Activated CD8-positive, alpha-beta memory T cell treated with anti-CD3 and anti-CD28 coated beads for 36 hours (primary cell): Measurements from ENCODE around the gene VAX1. TPM values are rescaled to one million over a fixed set of nuclear protein-coding genes. Genes with fewer than 3 reads are reported as not detected.

Experiments
- CTCF ChIA-PET: fragments of 350-600 bp; sonication (Branson Sonifier 250); formaldehyde crosslinking; loops from one replicate; lab custom pipeline; 2021; ENCODE audit warnings: antibody characterized with exemption; lab: Charles Lee
- POLR2A ChIA-PET: fragments of 350-600 bp; sonication (Branson Sonifier 250); formaldehyde crosslinking; loops from one replicate; lab custom pipeline; 2021; ENCODE audit warnings: antibody characterized with exemption; lab: Charles Lee
- total RNA-seq, 2 experiments: library from RNA; stranded (reverse); gene quantifications; one replicate each; pipeline ENCODE4 v1.2.3, GENCODE V29; 2021

Gene VAX1
- total RNA-seq, 2 experiments from 2014 or later: not detected

DNA sequence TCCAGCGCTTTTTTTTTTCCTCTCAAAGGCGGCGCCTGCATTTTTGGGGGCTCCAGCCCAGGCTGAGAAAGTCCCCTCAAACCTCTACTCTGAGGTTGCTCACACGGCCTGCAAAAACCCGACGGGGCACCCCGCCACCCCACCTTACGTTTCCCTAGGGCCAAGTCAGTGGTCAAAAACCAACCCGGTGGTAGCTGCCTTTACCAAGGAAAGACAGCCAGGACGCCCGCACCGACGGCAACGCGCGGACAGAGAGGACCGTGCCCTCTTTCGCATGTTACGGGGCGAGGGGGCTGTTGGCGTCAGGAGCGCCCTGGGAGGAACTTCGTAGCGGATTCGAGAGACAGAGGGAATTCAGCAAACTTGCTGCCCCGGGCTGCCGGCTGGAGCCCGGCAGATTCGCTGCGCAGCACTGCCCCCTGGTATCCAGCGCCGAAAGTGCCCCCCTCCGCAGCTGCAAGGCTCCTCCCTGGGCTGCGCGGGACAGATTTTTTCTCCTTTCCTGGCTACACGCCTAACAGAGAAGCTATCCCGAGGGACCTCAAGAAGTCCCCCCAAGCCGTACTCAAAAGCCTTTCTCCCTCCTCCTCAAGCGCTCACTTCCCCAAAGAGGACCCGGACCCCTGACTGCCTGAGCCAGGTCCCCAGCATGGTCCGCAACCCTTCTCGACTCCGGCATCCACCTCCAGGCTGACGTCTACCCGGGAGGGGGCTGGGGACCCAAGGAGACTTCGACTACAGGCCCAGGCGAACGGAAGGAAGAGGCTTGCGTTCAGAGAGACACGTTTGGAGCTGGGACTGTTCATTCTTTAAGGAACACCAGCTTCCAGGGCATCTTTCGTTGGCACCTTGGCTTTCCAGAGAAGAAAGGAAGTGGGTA lies 27.7 kb upstream of the VAX1 start:
- POLR2A ChIA-PET: no interaction called here
- CTCF ChIA-PET: interaction anchor here (1.5 to 2.0 kb wide), 2 partner anchors 10 to 30 kb away, joined by 7 to 10 read pairs; no protein-coding TSS in a partner anchor

DNA sequence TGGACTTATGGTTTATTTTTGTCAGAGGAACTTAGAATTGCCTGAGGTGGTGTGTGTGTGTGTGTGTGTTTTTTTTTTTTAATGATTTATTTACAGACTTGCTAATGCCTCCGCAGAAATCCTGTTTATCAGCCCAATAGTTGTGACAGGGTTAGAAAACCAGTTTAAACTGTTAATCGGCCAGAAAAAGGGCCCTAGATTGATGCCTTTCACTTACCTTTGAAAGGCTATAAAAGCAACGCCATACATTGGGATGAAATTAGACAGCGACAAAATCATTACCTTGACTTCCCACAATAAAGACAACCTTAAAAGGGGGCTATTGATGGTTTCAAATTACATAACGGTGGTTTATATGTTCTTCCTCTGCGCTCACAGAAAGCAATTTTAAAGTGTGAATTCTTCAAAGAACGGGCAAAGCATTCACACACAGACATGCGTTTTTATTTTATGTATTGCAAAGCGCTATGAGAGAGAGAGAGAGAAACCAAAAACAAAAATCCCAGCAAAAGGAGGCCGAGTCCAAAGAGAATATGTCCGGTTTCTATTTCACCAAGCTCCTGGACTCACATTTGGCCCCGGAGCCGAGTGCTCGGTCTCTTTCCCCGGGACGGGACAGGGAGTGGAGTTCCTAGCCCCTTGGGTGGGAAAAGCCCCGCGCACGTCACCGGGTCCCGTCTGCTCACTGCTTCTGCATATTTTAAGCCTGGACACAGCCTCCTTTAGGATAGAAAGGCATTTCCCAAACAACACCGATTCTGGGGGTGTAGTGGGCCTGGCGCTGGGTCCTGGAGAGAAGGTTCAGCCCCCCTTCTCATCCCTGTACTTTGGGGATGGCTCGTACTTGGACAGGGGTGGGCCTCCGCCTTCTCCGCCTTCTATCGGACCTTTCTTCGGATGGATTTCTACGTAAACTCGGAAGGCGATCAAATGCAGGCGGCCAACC lies 26.8 kb upstream of the VAX1 start:
- ChIA-PET POLR2A (no interaction called here), CTCF (no interaction called here)

DNA sequence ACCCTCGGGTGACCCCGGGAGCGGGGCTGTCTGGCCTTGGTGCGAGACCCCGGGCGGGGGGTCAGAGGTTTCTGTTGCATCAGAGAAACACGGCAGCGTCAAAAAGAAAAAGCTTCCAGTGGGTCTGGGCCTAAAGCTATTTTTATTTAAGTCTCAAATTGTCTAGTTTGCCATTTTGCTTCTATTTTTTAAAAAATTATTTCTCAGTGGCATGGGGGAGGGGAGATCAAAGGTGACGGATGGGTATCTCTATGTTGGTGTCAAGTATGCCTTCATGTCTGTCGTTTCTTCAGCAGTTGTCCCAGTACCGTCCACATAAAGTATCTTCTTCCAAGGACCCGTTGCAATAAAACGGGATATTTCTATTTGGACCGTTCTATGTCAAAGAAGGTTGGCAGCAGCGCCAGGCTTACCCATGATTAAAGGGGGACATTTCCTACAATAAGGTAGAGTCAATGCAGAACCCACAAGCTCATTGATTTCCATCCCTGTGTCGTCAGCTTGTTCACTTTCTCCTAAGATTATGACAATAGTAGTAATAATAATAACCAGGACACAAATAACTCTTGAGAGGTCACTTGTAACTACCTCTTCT lies 26.0 kb upstream of the VAX1 start:
- POLR2A ChIA-PET: interaction anchor here (0.5 kb wide), 1 partner anchor 62 kb away, joined by 5 read pairs; no protein-coding TSS in a partner anchor

DNA sequence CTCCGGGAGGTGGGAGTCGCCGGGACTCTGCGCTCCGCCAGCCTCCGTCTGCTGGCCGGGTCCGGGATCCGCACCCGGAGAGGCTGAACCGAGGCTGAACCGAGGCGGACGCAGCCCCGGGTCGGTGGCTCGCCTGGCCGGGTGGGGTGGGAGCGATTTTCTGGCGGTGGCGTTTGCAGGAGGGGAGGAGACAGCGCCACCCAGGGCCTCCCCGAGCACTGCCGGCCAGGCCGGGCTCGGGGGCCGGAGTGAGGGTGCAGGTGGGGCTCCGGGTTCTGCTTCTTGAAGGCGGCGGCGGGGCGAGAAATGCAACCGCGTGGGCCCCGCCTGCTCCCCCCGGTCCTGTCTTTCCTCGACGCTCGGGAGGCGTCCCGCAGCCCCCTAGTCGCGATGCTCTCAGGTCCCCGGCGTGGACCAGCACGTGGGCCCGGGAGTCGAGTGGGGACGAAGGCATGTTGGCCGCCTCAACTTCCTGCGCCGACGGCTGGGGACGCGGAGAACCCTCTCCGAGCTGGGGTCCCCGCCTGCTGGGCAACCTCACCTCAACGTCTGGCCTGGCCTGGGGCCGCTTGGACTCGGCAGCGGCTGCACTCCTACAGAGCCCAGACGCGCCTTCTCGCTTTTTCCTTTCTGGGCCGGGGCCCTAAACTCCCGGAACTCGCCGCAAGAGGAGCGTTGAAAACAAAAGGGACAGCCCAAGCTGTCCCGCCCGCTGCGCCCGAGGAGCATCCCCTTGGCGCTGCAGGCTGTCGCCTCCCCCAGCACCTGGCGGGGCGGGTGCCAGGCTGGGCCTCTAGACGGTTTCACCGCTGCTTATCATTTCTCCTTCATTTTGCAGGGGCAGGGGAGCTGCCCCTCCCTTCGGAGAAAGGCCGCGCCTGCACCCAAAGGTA lies 25.2 kb upstream of the VAX1 start:
- ChIA-PET POLR2A (no interaction called here), CTCF (interaction anchor here (1.0 to 1.3 kb wide), 3 partner anchors 9 to 22 kb away, joined by 3 to 4 read pairs (median 4); no protein-coding TSS in a partner anchor)

More for the DNA sequence above, 26.0 kb upstream of the VAX1 start:
- CTCF ChIA-PET: interaction anchor here (1.3 kb wide), 2 partner anchors 11 to 23 kb away, joined by 4 read pairs; no protein-coding TSS in a partner anchor

DNA sequence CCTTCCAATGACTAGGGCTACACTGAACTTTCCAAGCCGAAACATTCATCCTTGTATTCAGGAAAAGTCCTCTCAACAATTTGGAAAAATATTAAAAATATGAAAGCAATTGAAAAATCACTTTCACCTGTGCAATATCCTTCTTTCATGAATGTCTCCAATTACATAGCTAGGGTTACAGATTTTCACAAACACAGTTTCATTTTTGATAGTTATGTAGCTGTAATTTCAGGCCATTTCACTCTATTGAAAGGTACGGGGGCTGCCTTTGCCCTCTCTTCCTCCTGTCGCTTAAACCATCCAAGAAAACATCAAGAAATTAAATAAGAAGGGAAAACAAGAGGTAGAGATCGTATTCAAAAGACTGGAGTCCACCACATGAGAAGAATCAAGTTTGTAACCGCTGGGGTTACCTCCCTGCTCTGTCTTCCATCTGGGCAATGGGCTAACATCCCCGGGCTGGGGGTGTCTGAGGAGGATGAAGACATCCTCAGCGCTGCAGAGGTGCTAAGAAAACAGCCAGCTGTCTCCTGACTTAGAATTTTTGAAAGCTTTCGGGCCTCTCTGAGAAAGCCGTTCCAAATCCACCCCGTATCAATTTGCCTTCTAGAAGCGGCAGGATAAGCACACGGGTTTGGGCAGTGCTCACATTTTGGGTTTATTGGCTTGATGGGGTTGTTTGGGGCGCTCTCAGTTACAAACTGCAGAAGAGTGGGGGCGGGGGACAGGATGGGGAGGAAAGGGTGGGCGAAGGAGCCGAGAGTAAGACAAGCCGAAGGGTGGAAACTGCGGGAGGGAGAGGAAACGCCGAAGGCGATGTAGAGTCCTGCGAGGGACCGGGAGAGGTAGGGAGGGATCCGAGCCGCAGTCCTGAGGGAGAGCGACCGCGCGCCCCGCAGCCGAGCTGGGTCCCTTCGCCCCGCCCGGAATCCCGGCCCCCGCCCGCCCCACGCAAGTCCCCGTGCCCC lies 24.3 kb upstream of the VAX1 start:
- ChIA-PET CTCF (interaction anchor here (1.0 to 1.3 kb wide), 2 partner anchors 8 to 12 kb away, joined by 3 to 4 read pairs; no protein-coding TSS in a partner anchor), POLR2A (no interaction called here)

DNA sequence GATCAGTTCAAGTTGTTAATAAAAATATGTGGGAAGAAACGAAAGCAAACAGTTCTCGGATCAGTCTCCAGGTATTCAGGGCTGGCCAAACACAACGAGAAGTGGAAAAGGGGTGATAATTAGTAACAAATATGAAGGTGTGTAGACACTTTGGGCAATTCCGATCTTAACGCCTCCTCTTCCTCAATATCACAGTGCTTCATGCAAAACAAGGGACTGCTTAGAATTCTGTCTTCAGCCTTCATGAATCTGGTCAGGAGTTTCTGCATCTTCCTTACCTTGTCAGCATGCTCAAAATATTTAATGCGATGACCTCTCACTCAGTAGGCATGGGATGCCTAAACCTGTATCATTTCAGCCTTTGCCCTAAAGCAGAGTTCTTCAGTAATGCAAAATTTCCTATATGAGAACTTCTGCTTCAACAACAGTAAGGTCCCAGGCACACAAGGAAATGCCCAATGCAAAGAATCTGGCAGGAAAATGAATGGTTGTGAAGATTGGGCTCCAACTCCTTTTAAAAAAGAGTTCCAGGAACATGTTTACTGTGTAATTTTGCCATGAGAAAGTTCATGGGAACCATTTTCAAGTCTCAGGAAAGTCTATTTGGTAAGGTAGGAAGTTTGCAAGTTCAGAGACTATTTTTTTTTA lies 23.4 kb upstream of the VAX1 start:
- ChIA-PET CTCF (no interaction called here), POLR2A (no interaction called here)

DNA sequence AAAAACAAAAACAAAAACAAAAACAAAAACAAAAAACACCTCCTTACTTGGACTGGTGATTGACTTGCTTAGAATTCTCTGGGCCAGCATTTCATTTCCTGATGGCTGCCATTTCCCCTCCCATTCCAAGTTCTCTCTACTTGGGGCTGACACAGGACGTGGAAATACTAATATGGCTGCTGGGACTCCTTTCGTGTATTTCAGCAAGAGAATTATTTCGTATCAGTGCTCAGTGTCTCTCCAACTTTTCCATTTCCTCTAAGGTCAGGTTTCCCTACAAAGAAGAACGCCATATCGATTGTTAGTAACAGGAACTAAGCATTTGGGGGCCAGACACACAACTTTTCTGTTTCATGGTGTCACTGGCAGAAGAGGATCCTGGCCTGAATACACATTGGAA lies 22.5 kb upstream of the VAX1 start:
- ChIA-PET POLR2A (no interaction called here), CTCF (no interaction called here)

DNA sequence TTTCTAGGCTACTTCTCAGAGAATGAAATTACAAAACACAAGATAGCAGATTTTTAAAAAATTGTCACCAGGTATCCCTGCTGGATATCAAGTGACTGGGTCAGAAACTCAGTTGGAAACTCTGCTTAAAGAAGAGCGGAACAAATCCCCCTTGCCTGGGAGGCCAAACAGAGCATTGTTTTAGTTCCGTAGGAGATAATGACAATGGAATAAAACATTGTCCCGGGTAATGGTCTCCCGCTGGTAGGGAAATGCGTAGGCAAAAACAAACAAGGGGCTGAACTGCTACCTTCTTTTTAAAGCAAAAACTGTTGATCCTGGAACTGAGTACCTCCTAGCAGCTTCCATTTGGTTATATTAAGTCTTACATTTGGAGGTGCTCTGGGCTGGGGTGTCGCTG lies 21.3 kb upstream of the VAX1 start:
- CTCF ChIA-PET: interaction anchor here (3.4 kb wide), 1 partner anchor 8 kb away, joined by 11 read pairs; no protein-coding TSS in a partner anchor
- POLR2A ChIA-PET: no interaction called here

DNA sequence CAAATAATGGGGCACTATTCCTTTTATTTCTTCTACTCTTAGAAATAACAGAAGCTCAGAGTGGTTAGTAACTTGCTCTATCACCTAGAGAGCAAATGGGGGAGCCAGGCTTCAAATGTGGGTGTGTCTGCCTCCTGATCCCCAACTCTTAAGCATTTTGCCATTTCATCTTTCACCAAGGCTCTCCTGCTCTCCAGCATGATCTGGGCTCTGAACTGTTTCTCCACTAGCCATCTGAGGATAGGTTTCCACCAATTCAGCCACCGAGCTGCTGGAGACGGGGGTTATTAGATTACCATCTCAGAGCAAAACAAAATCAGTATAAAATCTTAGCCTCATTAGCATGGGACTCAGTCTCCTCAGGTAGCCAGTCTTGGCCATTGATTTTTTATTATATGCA lies 20.2 kb upstream of the VAX1 start:
- CTCF ChIA-PET: interaction anchor here (3.4 kb wide), 1 partner anchor 9 kb away, joined by 11 read pairs; no protein-coding TSS in a partner anchor
- POLR2A ChIA-PET: no interaction called here

DNA sequence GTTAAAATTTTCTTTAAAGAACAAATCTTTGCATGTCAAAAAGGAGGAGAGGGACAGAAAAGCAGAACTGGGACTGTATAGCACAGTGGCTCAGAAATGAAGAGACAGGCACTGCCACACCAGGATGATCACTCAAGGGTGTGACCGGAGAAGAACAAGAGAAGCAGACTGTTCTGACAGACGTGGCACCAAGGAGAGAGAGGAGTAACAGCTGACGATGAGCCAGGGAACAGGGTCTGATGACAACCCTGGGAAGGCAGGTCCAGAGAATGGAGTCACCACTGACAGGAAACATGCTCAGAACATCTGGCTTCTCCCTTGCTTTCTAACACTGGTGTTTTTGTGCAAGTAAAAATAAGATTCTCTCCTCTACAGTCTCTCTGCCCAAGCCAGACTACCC lies 14.6 kb upstream of the VAX1 start:
- POLR2A ChIA-PET: no interaction called here
- CTCF ChIA-PET: no interaction called here

DNA sequence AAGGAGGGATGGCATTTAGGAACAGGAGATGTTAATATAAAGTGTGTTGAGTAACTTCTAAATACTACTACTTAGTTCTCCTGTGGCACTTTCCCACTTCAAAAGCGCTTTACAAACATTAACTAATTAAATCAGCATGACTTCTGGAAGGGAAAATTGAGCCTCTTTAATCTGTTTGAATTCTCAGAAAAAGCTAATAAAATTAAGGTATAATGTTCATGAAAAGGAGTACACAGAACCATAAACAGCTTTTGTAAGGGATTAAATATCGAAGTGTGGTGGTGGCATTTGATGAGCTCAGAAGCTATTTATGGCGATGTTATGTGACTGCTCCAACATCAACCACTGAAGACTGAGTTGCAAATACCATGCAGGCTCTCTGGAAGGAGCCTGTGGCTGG lies 10.2 kb upstream of the VAX1 start:
- CTCF ChIA-PET: no interaction called here
- POLR2A ChIA-PET: no interaction called here

DNA sequence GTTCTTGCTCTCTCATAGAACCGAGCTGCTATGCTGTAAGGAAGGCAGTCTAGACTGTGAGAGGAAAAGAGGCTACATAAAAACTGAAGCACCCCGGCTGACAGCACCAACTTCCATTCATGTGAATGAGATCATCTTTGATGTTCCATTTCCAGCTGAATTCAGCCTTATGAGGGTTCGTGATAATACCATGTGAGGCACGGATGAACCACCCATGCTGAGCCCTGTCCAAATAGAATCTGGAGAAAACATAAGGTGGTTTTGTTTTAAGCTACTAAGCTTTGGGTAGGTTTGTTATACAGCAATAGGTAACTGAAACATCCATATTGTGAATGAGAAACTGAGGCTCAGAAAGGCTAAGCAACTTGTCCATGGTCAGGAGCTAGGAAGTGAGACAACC lies 6.9 kb upstream of the VAX1 start:
- POLR2A ChIA-PET: no interaction called here
- CTCF ChIA-PET: interaction anchor here (1.3 kb wide), 1 partner anchor 11 kb away, joined by 3 read pairs; no protein-coding TSS in a partner anchor

DNA sequence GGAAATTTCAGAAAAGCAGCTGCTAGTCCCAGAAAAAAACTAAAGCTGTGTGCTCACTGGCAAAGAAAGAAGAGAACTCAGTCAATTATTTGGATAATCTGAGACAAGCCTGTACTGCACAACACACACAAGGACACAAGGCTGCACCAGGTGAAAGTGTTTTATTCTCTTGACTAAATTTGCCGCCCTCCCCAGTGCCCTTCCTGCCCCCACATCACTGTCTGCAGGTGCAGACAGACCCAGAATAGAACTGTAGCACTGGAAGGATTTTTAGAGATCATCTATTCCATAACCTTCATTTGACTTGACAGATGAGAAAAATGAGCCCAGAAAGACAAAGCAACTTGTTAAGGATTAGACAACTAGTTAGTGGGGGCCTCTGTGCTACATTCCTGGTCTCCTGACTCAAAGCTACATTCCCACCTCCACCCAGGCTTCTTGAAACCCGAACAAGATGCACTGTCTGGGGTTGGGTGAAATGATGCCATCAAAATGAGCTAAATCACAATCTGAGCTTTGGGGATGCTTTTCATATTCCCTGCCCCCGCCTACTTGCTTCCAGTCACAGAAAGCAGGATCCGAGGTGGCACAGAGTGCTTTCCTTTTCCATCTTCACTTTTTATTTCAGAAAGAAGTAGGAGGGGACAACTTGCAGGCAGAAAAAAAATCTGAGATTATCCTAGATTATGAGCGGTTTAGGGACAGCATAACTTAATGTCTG lies 5.2 kb upstream of the VAX1 start:
- POLR2A ChIA-PET: no interaction called here
- CTCF ChIA-PET: interaction anchor here (0.5 kb wide), 1 partner anchor 250 kb away, joined by 5 read pairs; no protein-coding TSS in a partner anchor

DNA sequence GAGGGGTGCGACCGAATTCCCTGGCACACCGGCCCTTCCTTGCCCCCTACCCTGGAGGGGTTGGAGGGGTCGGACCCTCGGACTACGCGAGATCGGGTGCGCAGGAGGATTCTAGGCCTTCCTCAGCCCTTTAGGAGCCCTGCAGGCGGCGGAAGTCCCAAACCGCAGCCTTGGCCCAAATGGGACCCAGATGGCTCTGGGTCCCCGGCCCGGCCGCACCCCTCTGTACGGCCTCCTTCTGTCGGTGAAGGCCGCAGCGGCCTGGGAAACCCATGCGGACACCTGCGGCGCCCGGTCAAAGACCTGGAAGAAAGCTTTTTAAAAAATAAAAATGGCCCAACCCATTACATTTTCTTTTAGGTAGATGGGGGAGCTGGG lies 2.4 kb upstream of the VAX1 start:
- POLR2A ChIA-PET: no interaction called here
- CTCF ChIA-PET: interaction anchor here (2.0 kb wide), 1 partner anchor 23 kb away, joined by 4 read pairs; no protein-coding TSS in a partner anchor

DNA sequence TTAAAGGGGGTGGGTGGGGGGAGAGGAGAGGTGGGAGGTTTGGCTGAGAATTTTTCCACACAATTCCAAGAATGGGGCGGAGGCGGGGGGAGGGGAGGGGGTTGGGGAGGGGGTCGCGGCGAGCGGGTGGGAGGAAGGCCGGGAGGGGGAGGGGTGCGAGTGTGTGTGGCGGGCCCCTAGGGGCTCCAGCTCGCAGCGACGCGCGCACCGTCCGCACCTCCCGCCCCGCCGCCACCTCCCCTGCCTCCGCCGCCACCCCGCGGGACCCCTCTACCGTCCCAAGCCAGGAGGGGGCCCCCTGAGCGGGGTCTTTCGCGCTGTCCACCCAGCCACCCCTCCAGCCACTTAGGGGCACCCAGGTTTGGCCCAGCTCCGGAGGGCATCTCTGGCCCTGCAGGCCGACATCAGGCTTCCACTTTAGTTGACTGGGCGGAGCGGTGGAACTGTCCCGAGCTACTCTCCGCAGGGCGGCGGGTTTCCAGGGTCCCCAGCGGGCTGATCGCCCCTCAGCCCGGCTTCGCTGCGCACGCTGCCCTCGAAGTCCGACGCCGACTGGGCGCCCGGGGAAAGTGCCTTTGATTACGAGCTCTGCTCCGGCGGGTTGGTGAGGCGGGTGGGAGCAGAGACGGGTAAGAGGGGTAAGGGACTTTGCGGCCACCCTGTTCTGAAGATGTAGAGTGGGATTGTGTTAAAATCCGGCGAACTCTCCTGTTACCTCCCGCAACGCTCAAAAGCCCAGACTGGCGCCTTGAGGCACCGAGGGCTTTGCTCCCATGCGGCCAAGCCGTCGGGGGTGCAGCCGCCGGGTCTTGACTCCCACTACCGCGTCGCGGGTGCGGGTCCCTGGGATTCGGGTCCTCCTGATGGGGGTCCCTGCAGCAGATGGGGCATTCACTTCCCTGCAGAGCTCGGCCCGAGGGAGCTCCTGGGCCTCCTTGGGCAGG lies 1.8 kb upstream of the VAX1 start:
- POLR2A ChIA-PET: no interaction called here
- CTCF ChIA-PET: interaction anchor here (2.0 kb wide), 1 partner anchor 24 kb away, joined by 4 read pairs; no protein-coding TSS in a partner anchor
